HL-60 (cell line): ENCODE results near the gene SIGLEC14.

Experiments used
- DNase-seq, 2 experiments: peaks; one replicate each; pipeline ENCODE4 v3.0.0-alpha.2; 2010 to 2020; ENCODE audit warnings: low read depth in 1 of 2, low spot score in 1 of 2
- H3K27ac ChIP-seq: fragments of 250-450 bp; sonication (Bioruptor Pico); replicated peaks from 2 replicates; pipeline ENCODE4 v1.5.1; 2020; ENCODE audit warnings: mild to moderate bottlenecking, moderate library complexity
- H3K27me3 ChIP-seq: fragments of 250-450 bp; sonication (Bioruptor Pico); 2 replicates; pipeline ENCODE4 v1.5.1; 2021; ENCODE audit warnings: mild to moderate bottlenecking, moderate library complexity; ENCODE audit not compliant: insufficient read depth, poor library complexity, severe bottlenecking
- H3K4me3 ChIP-seq: replicated peaks from 2 replicates; pipeline ENCODE4 v1.5.1; 2011; ENCODE audit warnings: mild to moderate bottlenecking, control low read depth, low read length; ENCODE audit not compliant: insufficient read depth
- CTCF ChIP-seq: IDR thresholded peaks from one replicate; pipeline ENCODE4 v1.5.1; 2011; ENCODE audit warnings: low read length, control low read depth, inconsistent platforms; ENCODE audit not compliant: insufficient read depth
- GABPA ChIP-seq: IDR thresholded peaks from 2 replicates; pipeline ENCODE4 v1.6.1; 2012; ENCODE audit warnings: low read depth
- POLR2AphosphoS5 ChIP-seq: IDR thresholded peaks from 2 replicates; pipeline ENCODE4 v1.6.1; 2012; ENCODE audit warnings: low read depth
- REST ChIP-seq: IDR thresholded peaks from 2 replicates; pipeline ENCODE4 v1.6.1; 2012; ENCODE audit warnings: low read depth; ENCODE audit not compliant: insufficient replicate concordance
- SPI1 ChIP-seq: IDR thresholded peaks from 2 replicates; pipeline ENCODE4 v1.6.1; 2012; ENCODE audit warnings: low read depth, mild to moderate bottlenecking, borderline replicate concordance

Gene SIGLEC14

GRCh38 chr19:51599084-51599483, 47.5 kb downstream of the SIGLEC14 start:
- Histone ChIP-seq H3K27ac (no peak overlapping the region), H3K27me3 (peaks cover 4% of the 10 kb centered on the region), H3K4me3 (no peak overlapping the region)
- TF ChIP-seq SPI1 (no peak), CTCF (no peak), GABPA (no peak), REST (no peak), POLR2AphosphoS5 (no peak)
- DNase-seq, result no peak

- TF ChIP-seq SPI1, result no peak
- TF ChIP-seq CTCF, result no peak
- TF ChIP-seq REST, result no peak
- TF ChIP-seq POLR2AphosphoS5, result no peak
- no peak for TF ChIP-seq GABPA
- Histone ChIP-seq H3K27me3 (peaks cover 4% of the 10 kb centered on the region), H3K4me3 (no peak overlapping the region), H3K27ac (no peak overlapping the region)
- DNase-seq, result no peak
These were observed 48.3 kb downstream of the SIGLEC14 start for GRCh38 chr19:51598159-51598915.

GRCh38 chr19:51595190-51596175, 51.1 kb downstream of the SIGLEC14 start:
- Histone ChIP-seq H3K27ac (no peak overlapping the region), H3K4me3 (no peak overlapping the region), H3K27me3 (no peaks in the 10 kb centered on the region)
- DNase-seq, result peak; percentile 49 to 56
- TF ChIP-seq SPI1 (peak; percentile 55; the same call in 1 of the 2 replicates), POLR2AphosphoS5 (no peak)

- TF ChIP-seq SPI1 (no peak), CTCF (no peak), REST (no peak), POLR2AphosphoS5 (no peak), GABPA (no peak)
- H3K27me3 ChIP-seq, result no peaks in the 10 kb centered on the region
- peak overlapping the region; percentile 44 for H3K27ac ChIP-seq
- no peak for DNase-seq
- peak overlapping the region; percentile 63 for H3K4me3 ChIP-seq
These were observed 51.9 kb downstream of the SIGLEC14 start for GRCh38 chr19:51594774-51595109.
